K562 (cell line): ENCODE results near the gene MYO1H. TPM values are rescaled to one million over a fixed set of nuclear protein-coding genes. Genes with fewer than 3 reads are reported as not detected.
A peak's percentile ranks its signal among the peaks of the same experiment; 100 is the strongest.

Source experiments
- HDAC8 ChIP-seq: fragments of 450-650 bp; IDR thresholded peaks from 2 replicates; pipeline ENCODE4 v1.6.1; 2016; ENCODE audit warnings: mild to moderate bottlenecking, missing genetic modification characterization, moderate library complexity, missing compliant biosample characterization
- SMC3 ChIP-seq: conservative IDR thresholded peaks from 2 replicates; pipeline ENCODE4 v1.6.1; 2011; ENCODE audit warnings: low read depth, low read length, improper control_type of control experiment; ENCODE audit not compliant: insufficient read depth
- SNIP1 ChIP-seq: fragments of 450-650 bp; IDR thresholded peaks from 2 replicates; pipeline ENCODE4 v1.7.1; 2017; ENCODE audit warnings: low read depth, mild to moderate bottlenecking
- SP2 ChIP-seq: IDR thresholded peaks from 2 replicates; pipeline ENCODE4 v1.6.1; 2011; ENCODE audit warnings: mild to moderate bottlenecking, low read depth, low read length, moderate library complexity; ENCODE audit not compliant: poor library complexity, severe bottlenecking; ENCODE audit errors: extremely low read depth
- TEAD2 ChIP-seq: fragments of 450-650 bp; IDR thresholded peaks from 2 replicates; pipeline ENCODE4 v1.6.1; 2016; ENCODE audit warnings: missing genetic modification characterization, control low read depth, missing compliant biosample characterization
- ZNF282 ChIP-seq: sonication (generic); formaldehyde crosslinking; IDR thresholded peaks from 2 replicates; pipeline ENCODE4 v1.8.1; 2023; ENCODE audit warnings: missing genetic modification reagents
- polyA plus RNA-seq, 8 experiments: library from polyadenylated mRNA; depleted of rRNA in 4 of 8; stranded (reverse) in 5 of 8; unstranded in 3 of 8; fragments of >200 nt; fragmentation: Nextera tagmentation in 2 of 8; fragmentation: Illumina TruSeq in 1 of 8; extraction: Ambion mirVana in 2 of 8; extraction: Trizol in 1 of 8; gene quantifications; 2 replicates each; pipeline versions ENCODE4 v1.2.1 to v1.2.3, GENCODE V29; 2011 to 2014; ENCODE audit warnings: inconsistent platforms in 1 of 8, missing spikeins in 1 of 8
- total RNA-seq, 7 experiments: library from RNA; depleted of rRNA in 6 of 7; stranded (reverse); fragments of >200 nt in 6 of 7; fragmentation: Illumina TruSeq in 2 of 7; extraction: Trizol in 2 of 7; gene quantifications; 2 replicates each; pipeline versions ENCODE4 v1.2.1 to v1.2.3, GENCODE V29; 2011 to 2021; ENCODE audit warnings: low replicate concordance in 1 of 7
- TF ChIP-seq, protein P1 (sequence below), 2 experiments: fragments of 450-650 bp; IDR thresholded peaks; 2 replicates each; pipeline ENCODE4 v1.6.1; 2016; ENCODE audit warnings: mild to moderate bottlenecking in 2 of 2, borderline replicate concordance in 1 of 2, low read depth in 1 of 2, moderate library complexity in 1 of 2
- TF ChIP-seq, protein P2 (sequence below), 2 experiments: fragments of 450-650 bp; formaldehyde crosslinking in 1 of 2; IDR thresholded peaks; 2 replicates each; pipeline versions ENCODE4 v1.4.0 to v1.6.1; 2014 to 2020; ENCODE audit warnings: mild to moderate bottlenecking in 2 of 2, borderline replicate concordance in 1 of 2, low read depth in 1 of 2

Gene MYO1H
- total and polyA plus RNA-seq, 9 of the 15 experiments (the other 6 are each of a cell fraction or from before 2014, with no cell fraction given): not detected

- TF ChIP-seq, protein P1, sequence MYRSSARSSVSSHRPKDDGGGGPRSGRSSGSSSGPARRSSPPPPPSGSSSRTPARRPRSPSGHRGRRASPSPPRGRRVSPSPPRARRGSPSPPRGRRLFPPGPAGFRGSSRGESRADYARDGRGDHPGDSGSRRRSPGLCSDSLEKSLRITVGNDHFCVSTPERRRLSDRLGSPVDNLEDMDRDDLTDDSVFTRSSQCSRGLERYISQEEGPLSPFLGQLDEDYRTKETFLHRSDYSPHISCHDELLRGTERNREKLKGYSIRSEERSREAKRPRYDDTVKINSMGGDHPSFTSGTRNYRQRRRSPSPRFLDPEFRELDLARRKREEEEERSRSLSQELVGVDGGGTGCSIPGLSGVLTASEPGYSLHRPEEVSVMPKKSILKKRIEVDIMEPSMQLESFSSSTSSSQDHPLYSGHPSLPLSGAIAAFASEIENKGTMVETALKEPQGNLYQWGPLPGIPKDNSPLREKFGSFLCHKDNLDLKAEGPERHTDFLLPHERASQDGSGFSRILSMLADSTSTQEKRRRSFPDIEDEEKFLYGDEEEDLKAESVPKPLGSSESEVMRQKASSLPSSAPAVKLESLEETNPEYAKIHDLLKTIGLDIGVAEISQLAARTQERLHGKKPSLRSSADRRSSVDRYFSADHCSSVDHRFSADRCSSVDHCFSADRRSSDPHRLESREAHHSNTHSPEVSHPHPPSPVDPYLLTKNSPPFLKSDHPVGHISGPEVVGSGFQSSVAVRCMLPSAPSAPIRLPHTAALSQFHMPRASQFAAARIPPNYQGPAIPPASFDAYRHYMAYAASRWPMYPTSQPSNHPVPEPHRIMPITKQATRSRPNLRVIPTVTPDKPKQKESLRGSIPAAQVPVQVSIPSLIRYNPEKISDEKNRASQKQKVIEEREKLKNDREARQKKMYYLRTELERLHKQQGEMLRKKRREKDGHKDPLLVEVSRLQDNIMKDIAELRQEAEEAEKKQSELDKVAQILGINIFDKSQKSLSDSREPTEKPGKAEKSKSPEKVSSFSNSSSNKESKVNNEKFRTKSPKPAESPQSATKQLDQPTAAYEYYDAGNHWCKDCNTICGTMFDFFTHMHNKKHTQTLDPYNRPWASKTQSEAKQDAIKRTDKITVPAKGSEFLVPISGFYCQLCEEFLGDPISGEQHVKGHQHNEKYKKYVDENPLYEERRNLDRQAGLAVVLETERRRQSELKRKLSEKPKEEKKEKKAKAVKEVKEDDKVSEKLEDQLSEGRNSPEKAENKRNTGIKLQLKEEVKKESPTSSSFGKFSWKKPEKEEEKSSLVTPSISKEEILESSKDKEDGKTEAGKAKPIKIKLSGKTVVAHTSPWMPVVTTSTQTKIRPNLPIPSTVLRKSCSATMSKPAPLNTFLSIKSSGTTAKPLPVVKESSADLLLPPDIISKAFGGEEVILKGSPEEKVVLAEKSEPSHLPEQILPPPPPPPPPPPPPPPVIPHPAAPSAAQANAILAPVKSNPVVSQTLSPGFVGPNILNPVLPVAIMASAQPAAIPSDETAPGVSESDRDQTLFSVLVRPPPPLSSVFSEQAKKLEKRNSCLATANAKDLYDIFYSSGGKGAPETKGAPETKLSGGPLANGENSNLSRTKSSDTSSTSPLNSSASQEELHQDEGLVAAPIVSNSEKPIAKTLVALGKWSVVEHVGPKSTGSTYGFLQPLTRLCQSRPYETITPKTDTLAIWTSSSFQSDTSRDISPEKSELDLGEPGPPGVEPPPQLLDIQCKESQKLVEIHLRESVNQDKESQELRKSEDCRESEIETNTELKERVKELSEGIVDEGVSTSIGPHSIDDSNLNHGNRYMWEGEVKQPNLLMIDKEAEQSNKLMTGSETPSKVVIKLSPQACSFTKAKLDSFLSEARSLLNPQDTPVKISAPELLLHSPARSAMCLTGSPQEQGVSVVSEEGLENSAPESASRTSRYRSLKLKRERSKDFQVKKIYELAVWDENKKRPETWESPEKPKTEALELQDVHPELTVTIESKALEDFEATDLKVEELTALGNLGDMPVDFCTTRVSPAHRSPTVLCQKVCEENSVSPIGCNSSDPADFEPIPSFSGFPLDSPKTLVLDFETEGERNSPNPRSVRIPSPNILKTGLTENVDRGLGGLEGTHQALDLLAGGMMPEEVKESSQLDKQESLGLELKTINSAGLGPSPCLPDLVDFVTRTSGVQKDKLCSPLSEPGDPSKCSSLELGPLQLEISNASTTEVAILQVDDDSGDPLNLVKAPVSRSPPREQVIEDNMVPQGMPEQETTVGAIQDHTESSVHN (IDR thresholded peaks at IDR 0.05; ENCODE audit: borderline replicate concordance in 1 of 2, low read depth in 1 of 2): no peak
- TF ChIP-seq ZNF282 (CRISPR knock-in tag): no peak
- TF ChIP-seq SP2: no peak
- 0 out of 2 replicates have a peak, but pooled peaks have one; percentile 32 for TF ChIP-seq SMC3
- peak; percentile 89 for TF ChIP-seq TEAD2 (tag)
- no peak for TF ChIP-seq HDAC8
- TF ChIP-seq, protein P2, sequence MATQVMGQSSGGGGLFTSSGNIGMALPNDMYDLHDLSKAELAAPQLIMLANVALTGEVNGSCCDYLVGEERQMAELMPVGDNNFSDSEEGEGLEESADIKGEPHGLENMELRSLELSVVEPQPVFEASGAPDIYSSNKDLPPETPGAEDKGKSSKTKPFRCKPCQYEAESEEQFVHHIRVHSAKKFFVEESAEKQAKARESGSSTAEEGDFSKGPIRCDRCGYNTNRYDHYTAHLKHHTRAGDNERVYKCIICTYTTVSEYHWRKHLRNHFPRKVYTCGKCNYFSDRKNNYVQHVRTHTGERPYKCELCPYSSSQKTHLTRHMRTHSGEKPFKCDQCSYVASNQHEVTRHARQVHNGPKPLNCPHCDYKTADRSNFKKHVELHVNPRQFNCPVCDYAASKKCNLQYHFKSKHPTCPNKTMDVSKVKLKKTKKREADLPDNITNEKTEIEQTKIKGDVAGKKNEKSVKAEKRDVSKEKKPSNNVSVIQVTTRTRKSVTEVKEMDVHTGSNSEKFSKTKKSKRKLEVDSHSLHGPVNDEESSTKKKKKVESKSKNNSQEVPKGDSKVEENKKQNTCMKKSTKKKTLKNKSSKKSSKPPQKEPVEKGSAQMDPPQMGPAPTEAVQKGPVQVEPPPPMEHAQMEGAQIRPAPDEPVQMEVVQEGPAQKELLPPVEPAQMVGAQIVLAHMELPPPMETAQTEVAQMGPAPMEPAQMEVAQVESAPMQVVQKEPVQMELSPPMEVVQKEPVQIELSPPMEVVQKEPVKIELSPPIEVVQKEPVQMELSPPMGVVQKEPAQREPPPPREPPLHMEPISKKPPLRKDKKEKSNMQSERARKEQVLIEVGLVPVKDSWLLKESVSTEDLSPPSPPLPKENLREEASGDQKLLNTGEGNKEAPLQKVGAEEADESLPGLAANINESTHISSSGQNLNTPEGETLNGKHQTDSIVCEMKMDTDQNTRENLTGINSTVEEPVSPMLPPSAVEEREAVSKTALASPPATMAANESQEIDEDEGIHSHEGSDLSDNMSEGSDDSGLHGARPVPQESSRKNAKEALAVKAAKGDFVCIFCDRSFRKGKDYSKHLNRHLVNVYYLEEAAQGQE (IDR thresholded peaks at IDR 0.05; ENCODE audit: borderline replicate concordance): peak; percentile 24; the same call in 1 of the 2 replicates
- TF ChIP-seq, protein P2 (CRISPR knock-in tag; IDR thresholded peaks at IDR 0.05; ENCODE audit: low read depth): no peak
- TF ChIP-seq SNIP1: no peak
These were observed 39.9 kb downstream of the MYO1H start (continued) for GRCh38 chr12:109387425-109388166.
